Measurements from ENCODE around the gene FGF12.

- no peak for TF ChIP-seq CTCF (IDR thresholded peaks at IDR 0.05)
- no peak for TF ChIP-seq POLR2A (IDR thresholded peaks at IDR 0.05)
- no peak for TF ChIP-seq POLR2AphosphoS5 (IDR thresholded peaks at IDR 0.05)
Observed at GRCh38 chr3:192133271-192133670, 594.1 kb downstream of the FGF12 start.

Data from breast epithelium (tissue), 3 donors.